CMK (cell line): ENCODE measurements around the gene MNAT1.
"Not testable (repeated sequence)": the region's sequence is repeated elsewhere in the genome, so short reads cannot be mapped to it uniquely, and the experiment has no call there.

Source experiments
- DNase-seq: peaks from one replicate; pipeline ENCODE4 v3.0.0-alpha.2; 2010; ENCODE audit warnings: low read depth

MNAT1 gene

GRCh38 chr14:60734465-60735242, at the start of gene MNAT1:
MNAT1 (plus strand) TSS chr14:60734761; CDS start chr14:60734863, 102 bp downstream.
- peak; percentile 35 for DNase-seq

GRCh38 chr14:60686865-60687264, 47.7 kb upstream of the MNAT1 start:
- no peak for DNase-seq

- no peak for DNase-seq
Observed at GRCh38 chr14:60691383-60692113, 43.0 kb upstream of the MNAT1 start.

GRCh38 chr14:60695327-60695726, 39.2 kb upstream of the MNAT1 start:
- no peak for DNase-seq

- DNase-seq: no peak
Observed at GRCh38 chr14:60700598-60700997, 34.0 kb upstream of the MNAT1 start.

GRCh38 chr14:60705100-60705499, 29.5 kb upstream of the MNAT1 start:
- no peak for DNase-seq

- no peak for DNase-seq
Observed at GRCh38 chr14:60707858-60708257, 26.7 kb upstream of the MNAT1 start.

GRCh38 chr14:60710494-60710893, 24.1 kb upstream of the MNAT1 start:
- DNase-seq: no peak

GRCh38 chr14:60713513-60713912, 21.0 kb upstream of the MNAT1 start:
- no peak for DNase-seq

- no peak for DNase-seq
Observed at GRCh38 chr14:60720391-60720790, 14.2 kb upstream of the MNAT1 start.

- no peak for DNase-seq
Observed at GRCh38 chr14:60720962-60721325, 13.6 kb upstream of the MNAT1 start.

- DNase-seq: no peak
Observed at GRCh38 chr14:60721326-60722106, 13.0 kb upstream of the MNAT1 start.

GRCh38 chr14:60722107-60722356, 12.5 kb upstream of the MNAT1 start:
- DNase-seq: no peak

- DNase-seq: no peak
Observed at GRCh38 chr14:60722357-60723115, 12.0 kb upstream of the MNAT1 start.

GRCh38 chr14:60723116-60723906, 11.2 kb upstream of the MNAT1 start:
- DNase-seq: no peak

GRCh38 chr14:60723907-60724618, 10.5 kb upstream of the MNAT1 start, which contains the start of gene SIX4:
SIX4 (minus strand) TSS chr14:60724351; CDS start chr14:60724074, 277 bp downstream.
- DNase-seq: no peak

- not testable (repeated sequence) for DNase-seq
Observed at GRCh38 chr14:60731291-60731690, 3.3 kb upstream of the MNAT1 start.

- no peak for DNase-seq
Observed at GRCh38 chr14:60732840-60733483, 1.6 kb upstream of the MNAT1 start.

GRCh38 chr14:60735416-60735815, 855 bp downstream of the MNAT1 start:
- DNase-seq: no peak

- no peak for DNase-seq
Observed at GRCh38 chr14:60736494-60736893, 1.9 kb downstream of the MNAT1 start.
